ENCODE measurements around the gene MACROD2.

GRCh38 chr20:14303651-14304050 lies 308.3 kb downstream of the MACROD2 start:
- TF ChIP-seq, protein P1, sequence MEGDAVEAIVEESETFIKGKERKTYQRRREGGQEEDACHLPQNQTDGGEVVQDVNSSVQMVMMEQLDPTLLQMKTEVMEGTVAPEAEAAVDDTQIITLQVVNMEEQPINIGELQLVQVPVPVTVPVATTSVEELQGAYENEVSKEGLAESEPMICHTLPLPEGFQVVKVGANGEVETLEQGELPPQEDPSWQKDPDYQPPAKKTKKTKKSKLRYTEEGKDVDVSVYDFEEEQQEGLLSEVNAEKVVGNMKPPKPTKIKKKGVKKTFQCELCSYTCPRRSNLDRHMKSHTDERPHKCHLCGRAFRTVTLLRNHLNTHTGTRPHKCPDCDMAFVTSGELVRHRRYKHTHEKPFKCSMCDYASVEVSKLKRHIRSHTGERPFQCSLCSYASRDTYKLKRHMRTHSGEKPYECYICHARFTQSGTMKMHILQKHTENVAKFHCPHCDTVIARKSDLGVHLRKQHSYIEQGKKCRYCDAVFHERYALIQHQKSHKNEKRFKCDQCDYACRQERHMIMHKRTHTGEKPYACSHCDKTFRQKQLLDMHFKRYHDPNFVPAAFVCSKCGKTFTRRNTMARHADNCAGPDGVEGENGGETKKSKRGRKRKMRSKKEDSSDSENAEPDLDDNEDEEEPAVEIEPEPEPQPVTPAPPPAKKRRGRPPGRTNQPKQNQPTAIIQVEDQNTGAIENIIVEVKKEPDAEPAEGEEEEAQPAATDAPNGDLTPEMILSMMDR (IDR thresholded peaks at IDR 0.05): no peak
- TF ChIP-seq POLR2AphosphoS5 (IDR thresholded peaks at IDR 0.05): no peak
- no peak for TF ChIP-seq POLR2A (IDR thresholded peaks at IDR 0.05)
